ENCODE data around the gene OR10G7.

GRCh38 chr11:123995119-123995518 is 46.0 kb downstream of the OR10G7 start, which contains the start of gene OR10G6:
- TF ChIP-seq POLR2A (IDR thresholded peaks at IDR 0.05) (no peak), CTCF (IDR thresholded peaks at IDR 0.05) (no peak)
